ENCODE data around the gene UBE4B. TPM values are rescaled to one million over a fixed set of nuclear protein-coding genes. Genes with fewer than 3 reads are reported as not detected.
"Not testable (repeated sequence)": the region's sequence is repeated elsewhere in the genome, so short reads cannot be mapped to it uniquely, and the experiment has no call there.

Gene UBE4B
- polyA plus RNA-seq, 4 donors = 47.9 to 60.4 (median 53.0) TPM

DNA sequence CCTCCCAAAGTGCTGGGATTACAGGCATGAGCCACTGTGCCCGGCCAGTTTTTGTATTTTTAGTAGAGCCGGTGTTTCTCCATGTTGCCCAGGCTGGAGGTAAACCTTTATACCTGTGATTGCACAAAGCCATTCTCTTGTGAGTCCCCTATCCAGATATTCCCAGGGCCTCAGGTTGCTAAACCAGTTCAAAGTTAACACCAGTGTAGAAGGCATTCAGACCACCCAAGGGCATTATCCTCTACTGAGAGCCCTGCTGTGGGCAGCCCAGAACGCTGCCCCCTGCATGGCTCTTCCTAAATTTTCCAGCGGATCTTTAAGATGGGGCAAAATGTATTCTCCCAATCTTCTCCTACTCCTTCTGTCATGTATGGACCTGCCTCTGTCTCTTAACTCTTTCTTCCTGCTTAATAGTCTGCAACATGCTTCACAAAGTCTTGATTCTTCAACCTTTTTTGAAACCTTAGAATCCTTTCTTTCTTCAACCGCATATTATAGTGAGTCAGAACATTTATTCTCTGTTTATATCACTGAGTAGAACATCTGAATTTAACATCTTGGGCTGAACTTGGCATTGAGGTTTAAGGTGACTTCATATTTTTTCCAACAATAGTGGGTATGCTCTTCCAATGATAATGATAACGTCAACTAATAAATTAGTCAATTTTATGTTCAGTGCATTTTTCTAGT lies 36.0 kb downstream of the UBE4B start:
- DNase-seq (ENCODE audit: low read depth in 4 of 4, low spot score in 2 of 4) = no peak

DNA sequence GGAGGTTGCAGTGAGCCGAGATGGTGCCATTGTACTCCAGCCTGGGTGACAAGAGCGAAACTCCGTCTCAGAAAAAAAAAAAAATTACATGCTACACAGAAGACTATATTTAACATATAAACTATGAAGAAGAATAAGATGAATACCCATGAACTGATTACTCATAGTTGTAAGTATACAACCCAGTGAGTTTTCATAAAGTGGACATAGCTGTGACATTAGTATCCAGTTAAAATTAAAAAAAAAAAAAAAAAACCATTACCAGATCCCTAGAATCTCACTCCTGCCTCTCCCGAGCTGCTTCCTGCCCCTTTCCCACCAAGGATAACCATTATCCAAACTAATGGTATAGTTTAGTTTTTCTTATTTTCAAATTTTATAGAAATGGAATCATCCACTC lies 37.4 kb downstream of the UBE4B start:
- no peak for DNase-seq (ENCODE audit: low read depth in 4 of 4, low spot score in 2 of 4)

DNA sequence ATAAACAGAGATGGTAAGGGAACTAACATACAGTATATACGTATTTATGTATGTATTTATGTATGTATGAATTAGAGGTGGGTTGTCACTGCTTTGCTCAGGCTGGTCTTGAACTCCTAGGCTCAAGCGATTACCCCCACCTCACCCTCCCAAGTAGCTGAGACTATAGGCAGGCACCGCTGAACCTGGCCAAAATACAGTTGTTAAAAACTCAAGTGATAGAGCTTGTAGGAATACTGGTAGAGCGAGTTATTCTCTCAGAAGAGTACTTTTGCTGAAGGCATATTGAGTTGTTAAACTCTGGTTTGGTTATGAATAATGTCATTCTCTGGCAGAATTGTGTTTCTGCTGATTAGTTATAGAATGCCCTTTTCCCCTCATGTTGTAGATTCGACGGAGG lies 38.9 kb downstream of the UBE4B start:
- no peak for DNase-seq (ENCODE audit: low read depth in 4 of 4, low spot score in 2 of 4)

DNA sequence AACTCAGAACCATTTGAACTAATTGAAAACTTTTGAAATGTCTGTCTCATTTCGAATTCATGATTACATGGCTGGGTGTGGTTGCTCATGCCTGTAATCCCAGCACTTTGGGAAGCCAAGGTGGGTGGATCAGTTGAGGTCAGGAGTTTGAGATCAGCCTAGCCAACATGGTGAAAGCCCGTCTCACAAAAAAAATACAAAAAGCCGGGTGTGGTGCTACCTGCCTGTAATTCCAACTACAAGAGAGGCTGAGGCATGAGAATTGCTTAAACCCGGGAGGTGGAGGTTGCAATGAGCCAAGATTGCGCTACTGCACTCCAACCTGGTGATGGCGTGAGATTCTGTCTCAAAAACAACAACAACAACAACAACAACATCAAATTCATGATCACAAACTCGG lies 40.6 kb downstream of the UBE4B start:
- not testable (repeated sequence) for DNase-seq (ENCODE audit: low read depth in 4 of 4, low spot score in 2 of 4)

DNA sequence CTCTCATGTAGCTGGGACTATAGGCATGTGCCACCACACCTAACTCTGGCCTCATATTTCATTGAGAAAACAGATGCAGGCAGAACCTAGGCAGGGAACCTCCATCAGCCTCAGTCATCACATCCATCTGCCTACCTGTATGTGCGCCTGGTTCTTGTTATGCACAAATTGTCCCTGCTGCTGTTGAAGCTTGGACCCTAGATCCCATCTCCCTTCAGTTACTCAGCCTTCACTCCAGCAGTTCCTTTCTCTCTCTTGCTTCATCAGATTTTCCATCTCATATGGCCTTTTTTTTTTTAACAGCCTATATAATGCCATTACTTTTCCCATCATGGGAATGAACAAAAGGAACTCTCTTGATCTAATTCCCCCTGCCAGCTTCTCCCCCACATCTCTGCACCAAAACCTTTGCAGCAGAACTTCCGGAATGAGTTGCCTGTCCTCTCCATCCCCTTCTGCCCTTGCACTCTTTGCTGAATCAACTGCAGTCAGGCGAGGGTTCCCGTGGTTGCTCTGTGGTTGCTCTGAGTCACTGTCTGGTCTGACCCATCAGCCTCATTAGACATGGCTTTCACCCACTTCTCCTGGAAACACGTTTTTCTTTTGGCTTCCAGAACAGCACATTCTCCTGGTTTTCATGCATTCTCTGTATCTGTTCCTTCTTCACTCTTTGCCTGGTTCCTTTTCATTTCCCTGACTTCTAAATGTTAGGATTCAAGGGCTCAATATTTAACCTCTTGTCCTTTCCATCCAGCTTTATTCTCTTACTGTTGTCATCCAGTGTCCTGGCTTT lies 41.5 kb downstream of the UBE4B start:
- no peak for DNase-seq (ENCODE audit: low read depth in 4 of 4, low spot score in 2 of 4)

DNA sequence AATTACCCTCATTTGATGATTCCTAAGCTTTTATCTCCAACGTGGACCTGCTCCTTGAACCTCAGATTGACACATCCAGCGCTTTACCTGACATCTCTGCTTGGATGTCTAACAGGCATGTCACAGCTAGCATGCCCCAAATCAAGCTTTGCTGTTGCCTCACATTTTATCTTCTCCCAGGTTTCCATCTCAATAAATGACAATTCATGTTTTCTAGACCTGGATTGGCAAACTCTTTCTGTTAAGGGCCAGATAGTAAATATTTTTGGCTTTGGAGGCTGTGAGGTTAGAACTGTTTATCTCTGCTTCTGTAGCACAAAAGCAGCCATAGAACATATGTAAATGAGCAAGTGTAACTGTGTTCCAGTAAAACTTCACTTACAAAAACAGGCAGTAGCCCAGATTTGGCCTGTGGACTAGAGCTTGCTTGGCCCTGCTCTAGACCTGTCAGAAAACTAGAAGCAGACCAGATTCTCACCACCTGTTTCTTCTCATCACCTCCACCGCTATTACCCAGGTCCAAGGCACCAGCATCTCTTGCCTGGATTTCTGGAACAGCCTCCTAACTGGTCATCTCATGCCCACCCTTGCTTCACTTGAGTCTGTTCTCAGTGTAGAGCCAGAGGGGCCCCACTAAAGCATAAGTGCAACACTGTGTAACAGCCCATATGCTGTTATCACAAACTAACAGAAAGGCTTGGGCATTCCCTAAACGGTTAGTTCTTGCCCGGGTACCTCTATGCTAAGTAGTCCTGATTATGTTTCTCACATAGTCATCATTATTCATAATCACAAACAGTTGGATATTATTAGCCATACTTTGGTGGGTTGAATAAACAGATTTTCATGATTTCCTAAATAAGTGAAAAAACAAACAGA lies 42.3 kb downstream of the UBE4B start:
- DNase-seq (ENCODE audit: low read depth in 4 of 4, low spot score in 2 of 4) = no peak

DNA sequence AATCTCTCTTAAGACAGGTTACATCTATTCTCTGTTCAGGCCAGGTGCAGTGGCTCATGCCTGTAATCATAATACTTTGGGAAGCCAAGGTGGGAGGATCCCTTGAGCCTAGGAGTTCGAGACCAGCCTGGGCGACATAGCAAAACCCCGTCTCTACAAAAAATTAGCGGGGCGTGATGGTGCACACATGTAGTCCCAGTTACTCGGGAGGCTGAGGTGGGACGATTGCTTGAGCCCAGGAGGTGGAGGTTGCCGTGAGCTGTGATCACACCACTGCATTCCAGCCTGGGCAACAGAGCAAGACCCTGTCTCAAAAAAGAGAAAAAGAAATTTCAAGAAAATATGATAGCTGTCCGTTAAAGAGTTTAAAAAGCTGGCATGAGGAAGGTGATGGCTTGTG lies 43.0 kb downstream of the UBE4B start:
- no peak for DNase-seq (ENCODE audit: low read depth in 4 of 4, low spot score in 2 of 4)

DNA sequence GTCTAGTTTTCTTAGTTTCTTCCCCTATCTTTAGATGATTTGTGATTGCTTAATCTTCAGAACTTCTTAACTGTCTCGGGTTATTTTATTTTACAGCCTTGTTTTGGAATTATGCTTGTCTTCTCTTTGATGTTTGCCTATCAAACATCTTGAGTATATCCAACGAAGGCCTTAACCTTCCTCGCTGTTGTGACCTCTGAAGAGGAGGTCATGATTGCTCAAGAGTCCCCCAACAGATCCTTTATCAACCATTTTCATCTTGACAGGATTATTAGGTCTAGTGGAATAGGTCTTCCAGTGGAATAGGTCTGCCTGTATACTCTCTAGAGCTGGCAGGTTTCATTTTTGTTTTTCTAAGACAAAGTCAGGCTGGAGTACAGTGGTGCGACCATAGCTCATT lies 45.7 kb downstream of the UBE4B start:
- no peak for DNase-seq (ENCODE audit: low read depth in 4 of 4, low spot score in 2 of 4)

DNA sequence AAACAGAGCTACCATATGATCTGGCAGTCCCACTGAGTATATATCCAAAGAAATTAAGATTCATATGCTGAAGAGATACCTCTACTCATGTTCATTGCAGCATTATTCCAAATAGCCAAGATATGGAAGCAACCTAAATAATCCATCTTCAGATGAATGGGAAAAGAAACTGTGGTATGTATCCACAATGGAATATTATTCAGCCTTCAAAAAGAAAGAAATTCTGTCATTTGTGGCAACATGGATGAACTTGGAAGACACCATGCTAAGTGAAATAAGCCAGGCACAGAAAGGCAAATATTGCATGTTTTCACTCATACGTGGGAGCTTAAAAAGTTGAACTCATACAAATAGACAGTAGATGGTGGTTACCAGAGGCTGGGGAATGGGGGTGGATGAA lies 47.8 kb downstream of the UBE4B start:
- DNase-seq (ENCODE audit: low read depth in 4 of 4, low spot score in 2 of 4) = no peak

DNA sequence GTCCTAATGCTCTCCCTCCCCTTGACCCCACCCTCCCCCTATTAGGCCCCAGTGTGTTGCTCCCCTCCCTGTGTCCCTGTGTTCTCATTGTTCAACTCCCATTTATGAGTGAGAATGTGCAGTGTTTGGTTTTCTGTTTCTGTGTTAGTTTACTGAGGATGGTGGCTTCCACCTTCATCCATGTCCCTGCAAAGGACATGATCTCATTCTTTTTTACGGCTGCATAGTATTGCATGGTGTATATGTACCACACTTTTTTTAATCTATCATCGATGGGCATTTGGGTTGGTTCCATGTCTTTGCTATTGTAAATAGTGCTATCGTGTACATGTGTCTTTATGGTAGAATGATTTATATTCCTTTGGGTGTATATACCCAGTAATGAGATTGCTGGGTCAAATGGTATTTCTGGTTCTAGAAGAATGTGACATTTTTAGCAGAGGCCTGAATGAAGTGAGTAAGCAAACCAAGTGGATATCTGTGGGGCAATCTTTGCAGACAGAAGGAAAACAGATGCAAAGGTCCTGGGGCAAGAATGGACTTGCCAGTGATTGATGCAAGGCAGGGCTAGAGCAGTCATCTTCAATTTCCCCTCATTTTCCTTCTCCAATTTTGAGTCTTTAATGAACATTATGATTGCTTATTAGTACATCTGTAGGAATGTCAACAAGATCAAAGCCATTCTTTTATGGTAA lies 50.2 kb downstream of the UBE4B start:
- DNase-seq (ENCODE audit: low read depth in 4 of 4, low spot score in 2 of 4) = no peak

DNA sequence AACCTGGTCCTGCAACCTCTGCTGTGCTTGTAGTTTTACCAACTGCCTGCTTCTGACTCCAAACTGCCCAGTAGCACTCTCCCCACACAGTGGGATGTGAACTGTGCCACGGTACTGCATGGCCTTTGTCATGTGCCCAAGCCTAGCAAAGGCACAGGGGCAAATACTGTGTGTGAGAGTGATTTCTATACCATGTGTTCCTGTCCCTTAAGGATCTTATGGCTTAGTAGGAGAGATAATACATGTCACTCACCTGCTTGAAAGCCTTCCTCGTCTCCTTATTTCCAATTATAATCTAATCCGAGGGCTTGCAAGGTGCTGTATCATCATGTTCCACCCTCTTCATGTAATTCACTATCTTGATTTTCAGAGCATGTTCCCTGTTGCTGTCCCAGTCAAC lies 51.3 kb downstream of the UBE4B start:
- DNase-seq (ENCODE audit: low read depth in 4 of 4, low spot score in 2 of 4) = no peak

DNA sequence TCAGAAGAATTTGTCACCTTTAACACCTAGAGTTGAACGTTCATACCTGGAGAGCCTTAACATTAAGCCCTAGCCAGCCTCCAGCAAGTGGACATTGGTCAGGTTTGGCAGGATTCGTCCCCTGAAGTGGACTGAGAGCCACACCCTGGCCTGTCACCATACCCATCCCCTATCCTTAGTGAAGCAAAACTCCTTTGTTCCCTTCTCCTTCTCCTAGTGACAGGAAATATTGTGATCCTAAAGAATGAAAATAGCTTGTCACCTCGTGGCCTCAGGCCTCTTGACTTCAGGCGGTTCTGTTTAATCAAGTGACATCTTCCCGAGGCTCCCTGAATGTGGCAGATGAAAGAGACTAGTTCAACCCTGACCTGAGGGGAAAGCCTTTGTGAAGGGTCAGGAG lies 52.3 kb downstream of the UBE4B start:
- no peak for DNase-seq (ENCODE audit: low read depth in 4 of 4, low spot score in 2 of 4)

DNA sequence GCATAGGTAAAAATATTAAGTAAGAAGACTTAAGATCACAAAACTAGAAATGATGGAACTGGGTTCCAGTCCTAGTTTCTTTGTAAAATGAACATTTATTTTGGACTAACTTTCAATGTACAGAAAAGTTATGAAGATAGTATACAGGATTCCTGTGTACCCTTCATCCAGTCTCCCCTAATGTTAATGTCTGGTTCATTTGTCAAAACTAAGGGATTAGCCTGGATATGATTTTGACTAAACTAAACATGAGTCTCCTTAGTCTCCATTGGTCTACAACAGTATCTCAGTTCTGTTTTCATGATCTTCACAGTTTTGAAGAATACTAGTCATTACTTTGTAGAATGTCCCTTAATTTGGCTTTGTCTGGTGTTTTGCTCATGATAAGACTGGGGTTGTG lies 54.5 kb downstream of the UBE4B start:
- DNase-seq (ENCODE audit: low read depth in 4 of 4, low spot score in 2 of 4) = no peak

DNA sequence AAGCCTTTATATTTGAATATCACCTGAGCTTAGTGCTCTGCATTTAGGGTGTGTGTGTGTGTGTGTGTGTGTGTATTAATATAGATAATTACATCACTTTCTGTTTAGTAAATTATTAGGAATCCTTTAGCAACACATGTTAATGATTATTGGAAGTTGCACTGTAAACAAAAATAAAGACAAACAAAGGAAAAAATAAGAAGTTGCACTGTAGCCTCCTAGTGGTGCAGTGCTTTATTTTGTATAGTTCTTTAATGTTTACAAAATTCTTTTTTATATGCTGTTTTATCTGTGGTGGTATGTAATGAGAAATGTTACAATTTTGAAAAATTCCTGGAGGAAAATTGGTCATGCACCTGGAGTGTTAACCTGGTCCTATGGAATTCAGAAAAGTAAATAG lies 69.2 kb downstream of the UBE4B start:
- no peak for DNase-seq (ENCODE audit: low read depth in 4 of 4, low spot score in 2 of 4)

DNA sequence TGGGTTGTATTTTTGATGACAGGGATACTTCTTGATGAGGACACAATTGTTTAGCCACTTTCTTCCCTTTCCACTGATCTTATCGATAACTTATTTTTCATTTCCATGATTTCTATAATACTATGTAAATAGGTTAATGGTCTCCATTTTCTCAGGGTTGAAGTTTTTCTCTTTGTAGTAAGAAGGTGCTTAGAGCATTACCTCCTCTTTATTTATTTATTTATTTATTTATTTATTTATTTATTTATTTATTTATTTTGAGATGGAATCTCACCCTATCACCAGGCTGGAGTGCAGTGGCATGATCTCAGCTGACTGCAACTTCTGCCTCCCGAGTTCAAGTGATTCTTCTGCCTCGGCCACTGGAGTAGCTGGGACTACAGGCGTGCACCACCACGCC lies 70.4 kb downstream of the UBE4B start:
- DNase-seq (ENCODE audit: low read depth in 4 of 4, low spot score in 2 of 4) = no peak

DNA sequence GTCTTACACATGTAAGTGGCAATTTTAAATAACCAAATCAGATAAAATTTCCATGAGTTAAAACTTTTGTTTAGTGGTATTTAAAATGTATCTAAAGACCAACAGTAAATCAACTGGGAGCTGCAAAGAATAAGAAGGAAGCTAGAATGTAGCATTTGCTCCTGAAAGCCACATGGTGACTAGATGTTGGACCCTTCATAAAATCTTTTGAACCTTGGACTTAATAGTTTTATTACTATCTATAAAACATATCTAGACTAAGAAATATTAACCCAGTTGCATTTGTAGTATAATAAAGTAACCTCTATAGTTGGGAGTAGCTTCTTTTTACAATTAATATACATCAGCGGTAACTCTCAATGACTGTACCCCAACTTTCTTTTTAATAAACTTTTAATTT lies 72.1 kb downstream of the UBE4B start:
- DNase-seq (ENCODE audit: low read depth in 4 of 4, low spot score in 2 of 4) = no peak

DNA sequence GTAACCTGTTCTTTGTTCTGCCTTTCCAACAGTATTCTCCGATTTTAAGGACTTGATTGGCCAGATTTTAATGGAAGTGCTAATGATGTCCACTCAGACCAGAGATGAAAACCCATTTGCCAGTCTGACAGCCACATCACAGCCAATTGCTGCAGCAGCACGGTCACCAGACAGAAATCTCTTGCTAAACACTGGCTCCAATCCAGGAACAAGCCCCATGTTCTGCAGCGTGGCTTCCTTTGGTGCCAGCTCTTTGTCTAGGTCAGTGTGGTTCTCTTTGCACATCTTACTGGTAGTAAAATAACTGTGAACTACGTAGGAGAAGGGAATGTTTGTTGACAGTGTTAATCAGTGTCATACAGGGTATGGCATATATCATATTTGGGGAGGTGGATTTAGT lies 72.7 kb downstream of the UBE4B start:
- DNase-seq (ENCODE audit: low read depth in 4 of 4, low spot score in 2 of 4) = no peak

DNA sequence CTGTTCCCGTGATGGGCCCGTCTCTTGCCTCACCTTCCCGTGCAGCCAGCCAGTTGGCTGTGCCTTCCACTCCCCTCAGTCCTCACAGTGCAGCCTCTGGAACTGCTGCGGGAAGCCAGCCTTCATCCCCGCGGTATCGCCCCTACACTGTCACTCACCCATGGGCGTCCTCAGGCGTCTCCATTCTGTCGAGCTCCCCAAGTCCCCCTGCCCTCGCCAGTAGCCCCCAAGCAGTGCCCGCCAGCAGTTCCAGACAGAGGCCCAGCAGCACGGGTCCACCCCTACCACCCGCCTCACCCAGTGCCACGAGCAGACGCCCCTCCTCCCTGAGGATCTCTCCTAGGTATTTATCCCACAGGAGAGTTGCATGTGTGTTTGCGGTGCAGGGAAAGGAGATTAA lies 73.5 kb downstream of the UBE4B start:
- no peak for DNase-seq (ENCODE audit: low read depth in 4 of 4, low spot score in 2 of 4)

DNA sequence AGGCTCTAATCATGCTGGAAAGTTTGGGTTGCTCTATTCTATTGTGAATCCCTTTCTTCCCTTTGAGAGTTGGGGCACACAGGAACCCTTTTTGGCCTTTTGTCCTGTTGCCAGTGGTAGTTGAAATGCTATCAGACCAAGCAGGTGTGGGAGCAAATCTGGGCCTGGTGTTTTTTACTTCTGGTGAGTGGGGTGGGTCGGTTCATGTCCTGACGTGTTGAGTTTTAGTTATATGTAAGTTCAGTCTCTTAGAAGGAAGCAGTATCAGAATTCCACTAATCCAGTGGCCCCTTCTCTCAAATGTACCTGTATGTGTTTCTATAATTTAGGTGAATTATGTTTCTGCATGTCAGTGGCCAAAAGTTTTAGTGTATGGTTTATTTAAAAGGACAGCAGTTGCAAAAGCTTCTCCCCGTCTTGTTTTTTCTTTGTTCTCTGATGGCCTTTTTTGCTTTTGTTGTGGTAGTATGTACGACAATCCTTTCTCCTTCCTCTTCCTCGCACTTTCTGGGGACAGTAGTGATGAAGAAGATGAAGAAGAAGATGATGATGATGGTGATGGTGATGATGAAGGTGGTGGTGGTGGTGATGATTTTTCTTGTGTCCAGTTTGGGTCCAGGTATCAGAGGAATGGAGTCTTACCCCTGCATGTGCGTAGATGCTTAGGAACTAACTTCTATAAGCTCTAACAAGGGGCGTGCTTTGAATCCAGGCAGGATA lies 74.2 kb downstream of the UBE4B start:
- no peak for DNase-seq (ENCODE audit: low read depth in 4 of 4, low spot score in 2 of 4)

DNA sequence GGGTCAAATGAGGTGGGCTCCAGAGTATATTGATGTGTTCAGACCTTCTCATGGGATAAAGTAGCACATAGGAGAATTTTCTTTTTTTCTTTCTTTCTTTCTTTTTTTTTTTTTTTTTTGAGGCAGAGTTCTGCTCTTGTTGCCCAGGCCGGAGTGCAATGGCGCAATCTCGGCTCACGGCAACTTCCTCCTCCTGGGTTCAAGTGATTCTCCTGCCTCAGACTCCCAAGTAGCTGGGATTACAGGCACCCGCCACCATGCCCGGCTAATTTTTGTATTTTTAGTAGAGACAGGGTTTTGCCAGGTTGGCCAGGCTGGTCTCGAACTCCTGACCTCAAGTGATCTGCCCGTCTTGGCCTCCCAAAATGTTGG lies 74.7 kb downstream of the UBE4B start:
- not testable (repeated sequence) for DNase-seq (ENCODE audit: low read depth in 4 of 4, low spot score in 2 of 4)

Data from left renal cortex interstitium (tissue), 4 donors.